NCI-H1092 (cell line): ENCODE measurements around the gene PSMA7.

ENCODE experiments used
- DNase-seq: peaks from one replicate; lab custom pipeline; 2025; lab: John Stamatoyannopoulos, UW

The PSMA7 gene

DNA sequence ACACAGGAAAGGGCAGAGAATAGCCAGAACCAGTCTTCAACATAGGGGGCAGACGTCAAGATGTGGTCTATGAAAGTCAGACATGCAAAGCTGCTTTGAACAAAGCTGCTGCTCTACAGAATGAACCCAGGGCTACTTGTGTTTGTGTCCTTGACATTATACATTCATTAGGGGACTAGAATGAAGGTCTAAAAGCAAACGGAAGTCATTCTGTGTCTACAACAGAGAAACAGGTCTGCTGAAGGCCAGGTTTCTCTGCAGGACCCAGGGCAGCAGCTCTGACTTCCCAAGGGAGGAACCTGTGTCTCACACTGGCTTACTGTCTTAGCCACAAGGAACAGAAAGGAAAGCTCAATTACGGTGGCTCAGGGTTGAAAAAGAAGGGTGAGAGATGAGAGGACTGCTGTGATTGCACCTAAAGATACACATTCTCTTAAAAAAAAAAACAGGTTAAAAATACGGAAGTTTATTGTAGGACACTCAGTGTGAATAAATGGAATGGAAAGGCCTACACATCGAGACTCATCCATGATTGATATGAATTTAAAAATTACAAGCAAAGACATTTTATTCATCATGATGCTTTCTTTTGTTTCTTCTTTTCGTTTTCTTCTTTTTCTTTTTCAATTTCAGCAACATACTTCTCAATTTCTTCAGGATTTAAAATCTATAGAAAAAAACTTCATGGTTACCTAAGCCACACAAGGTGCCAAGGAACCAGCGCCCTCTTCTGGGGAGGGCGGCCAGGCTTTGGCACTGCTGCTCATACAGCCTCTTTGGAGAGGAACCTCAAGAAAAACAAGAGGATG, 6.7 kb downstream of the PSMA7 start:
- no peak for DNase-seq

DNA sequence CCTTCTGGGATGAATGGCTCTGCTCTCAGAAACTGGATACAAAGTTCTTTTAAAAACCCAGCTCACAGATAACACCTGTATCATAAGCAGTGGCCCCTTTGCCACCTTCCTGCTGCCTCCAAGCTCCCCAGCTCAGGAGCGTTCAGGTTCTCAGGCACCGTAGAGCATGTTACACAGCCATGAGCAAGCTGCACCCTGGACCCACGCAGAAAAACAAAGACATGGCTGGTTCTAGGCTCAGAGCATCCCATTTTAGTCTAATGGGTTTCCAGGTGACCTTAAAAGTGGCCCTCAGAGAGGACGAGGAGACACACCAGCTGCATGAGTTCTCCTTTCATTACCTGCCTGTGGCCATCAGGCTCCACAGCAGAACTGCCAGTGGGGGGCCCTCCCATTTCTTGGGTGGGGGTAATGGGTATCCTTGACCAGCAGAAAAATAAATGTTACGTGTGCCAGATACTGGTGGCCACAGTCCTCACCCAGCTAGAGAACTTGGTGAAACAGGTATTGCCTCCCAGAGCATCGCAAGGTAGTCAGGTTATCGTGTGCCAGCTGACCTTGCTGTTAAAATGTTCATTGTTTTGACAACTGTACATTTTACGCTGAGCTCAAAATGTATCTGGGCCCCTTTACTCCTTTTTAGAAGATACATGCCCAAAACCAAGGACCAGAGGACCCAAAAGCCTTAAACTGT, 7.5 kb downstream of the PSMA7 start:
- no peak for DNase-seq

DNA sequence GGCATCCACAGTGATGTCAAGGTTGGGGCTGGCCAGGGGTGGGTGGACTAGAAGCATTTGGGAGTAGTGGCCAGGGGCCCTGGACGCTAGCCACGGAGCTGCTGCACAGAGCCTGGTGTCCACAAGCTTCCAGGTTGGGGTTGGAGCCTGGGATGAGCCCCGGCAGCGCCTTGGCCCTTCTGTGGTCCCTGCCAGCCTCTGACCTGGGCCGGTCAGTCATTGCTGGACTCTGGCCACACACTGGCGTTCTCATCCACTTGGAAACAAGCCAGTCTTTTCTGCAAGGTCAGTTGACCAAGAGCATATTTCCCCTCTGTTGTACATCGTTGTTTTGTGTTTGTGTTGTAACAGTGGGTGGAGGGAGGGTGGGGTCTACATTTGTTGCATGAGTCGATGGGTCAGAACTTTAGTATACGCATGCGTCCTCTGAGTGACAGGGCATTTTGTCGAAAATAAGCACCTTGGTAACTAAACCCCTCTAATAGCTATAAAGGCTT, 8.4 kb downstream of the PSMA7 start:
- DNase-seq = no peak

DNA sequence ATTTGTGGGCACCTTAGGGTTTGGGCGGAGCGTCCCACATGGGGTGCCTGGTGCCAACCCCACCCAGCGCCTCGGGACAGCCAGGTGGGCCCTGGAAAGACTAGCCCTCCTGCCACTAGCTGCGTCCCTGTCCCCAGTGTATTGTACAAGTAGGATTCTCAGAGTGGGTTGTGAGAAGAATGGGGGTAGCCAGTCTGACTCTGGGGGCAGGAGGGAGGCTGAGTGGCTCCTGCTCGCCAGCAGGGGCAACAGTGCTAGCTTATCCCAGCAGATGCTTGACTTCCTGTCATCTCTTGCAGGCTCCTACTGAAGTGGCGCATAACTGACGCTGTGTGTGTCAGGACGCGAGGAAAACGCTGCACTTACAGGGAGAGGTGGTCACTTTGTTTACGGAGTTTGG, 9.3 kb downstream of the PSMA7 start:
- DNase-seq = no peak

DNA sequence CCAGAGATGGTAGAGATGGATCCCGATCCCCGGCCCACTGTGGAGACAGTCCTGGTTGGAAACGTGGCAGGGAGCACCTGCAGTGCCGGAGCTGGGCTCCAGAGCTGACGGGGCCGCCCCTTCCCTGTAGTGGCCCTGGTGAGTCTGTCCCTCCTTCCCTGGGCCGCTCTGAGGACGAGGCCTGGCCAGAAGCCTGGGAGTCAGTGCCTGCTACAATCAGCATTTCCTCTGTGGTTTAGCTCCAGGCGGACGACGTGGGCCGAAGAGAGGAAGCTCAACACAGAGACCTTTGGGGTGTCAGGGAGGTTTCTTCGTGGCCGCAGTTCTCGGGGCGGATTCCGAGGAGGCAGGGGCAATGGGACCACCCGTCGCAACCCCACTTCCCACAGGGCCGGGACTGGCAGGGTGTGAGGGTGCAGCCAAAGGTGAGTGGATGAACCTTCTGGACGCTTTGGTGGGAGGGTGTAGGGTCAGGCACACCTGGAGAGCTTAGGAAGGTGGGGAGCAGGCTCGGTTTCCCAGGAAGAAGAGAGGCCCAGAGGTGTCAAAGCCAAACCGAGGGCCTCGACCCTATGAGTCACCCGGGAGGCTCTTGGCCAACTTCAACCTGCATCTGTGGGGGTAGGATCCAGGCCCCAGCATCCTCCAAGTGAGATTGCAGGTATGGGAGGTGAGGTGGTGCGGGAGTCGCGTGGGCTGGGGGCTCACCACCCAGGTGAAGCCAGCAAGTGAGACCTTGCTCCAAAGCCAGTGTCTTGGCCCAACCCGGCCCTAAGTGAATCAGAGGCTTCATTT, 9.9 kb downstream of the PSMA7 start:
- DNase-seq = no peak

DNA sequence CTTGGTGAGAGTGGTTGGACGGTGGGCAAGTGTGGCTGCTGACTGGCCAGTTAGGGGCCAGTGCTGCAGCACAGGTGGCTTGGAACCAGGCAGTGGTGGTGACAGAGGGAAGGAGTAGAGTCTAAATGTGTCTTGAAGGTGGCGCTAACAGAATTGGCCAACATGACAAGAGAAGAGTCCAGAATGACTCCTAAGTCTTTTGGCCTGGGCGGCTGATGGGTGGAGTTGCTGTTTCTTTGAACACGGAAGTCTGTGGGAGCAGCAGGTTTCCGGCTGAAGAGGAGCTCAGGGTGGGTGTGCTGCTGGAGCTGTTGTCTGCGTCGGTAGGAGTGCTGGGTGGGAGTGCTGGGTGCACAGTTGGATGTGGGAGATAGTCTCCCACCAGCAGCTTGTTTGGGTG, 10.8 kb downstream of the PSMA7 start:
- no peak for DNase-seq

DNA sequence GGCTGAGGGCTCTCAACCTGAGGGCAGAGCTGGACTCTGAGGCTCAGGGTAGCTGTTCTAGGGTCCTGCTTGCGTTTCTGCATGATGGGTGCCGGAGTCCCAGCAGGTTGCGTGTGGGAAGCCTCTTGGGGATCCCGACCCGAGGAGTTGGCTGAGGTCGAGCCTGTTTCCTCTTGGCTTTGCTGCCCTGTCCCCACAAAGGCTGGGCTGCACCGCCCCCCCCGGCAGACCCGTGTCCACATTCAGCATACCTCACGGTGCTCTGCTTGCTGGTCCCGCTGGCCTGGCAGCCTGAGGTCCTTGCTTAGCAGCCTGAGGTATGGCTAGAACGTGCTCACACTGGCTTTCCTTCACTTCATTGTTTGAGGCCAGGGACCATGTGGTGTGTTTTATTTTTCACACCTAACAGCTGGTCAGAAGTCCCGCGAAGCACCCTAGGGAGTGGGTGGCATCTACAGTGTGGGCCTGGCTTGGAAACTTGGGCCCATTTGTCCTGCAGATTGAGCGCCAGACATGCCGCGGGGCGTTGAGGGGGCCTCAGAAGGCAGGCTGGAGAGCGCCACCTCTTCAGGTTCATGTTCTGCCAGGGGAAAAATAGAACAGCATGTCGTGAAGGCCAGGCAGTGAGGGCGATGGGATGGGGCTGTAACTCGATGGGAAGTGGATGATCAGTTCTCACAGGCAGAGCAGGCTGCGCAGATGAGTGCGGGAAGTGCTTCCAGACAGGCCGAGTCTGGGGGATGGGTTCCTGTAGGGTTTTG, 11.5 kb downstream of the PSMA7 start:
- DNase-seq = no peak

DNA sequence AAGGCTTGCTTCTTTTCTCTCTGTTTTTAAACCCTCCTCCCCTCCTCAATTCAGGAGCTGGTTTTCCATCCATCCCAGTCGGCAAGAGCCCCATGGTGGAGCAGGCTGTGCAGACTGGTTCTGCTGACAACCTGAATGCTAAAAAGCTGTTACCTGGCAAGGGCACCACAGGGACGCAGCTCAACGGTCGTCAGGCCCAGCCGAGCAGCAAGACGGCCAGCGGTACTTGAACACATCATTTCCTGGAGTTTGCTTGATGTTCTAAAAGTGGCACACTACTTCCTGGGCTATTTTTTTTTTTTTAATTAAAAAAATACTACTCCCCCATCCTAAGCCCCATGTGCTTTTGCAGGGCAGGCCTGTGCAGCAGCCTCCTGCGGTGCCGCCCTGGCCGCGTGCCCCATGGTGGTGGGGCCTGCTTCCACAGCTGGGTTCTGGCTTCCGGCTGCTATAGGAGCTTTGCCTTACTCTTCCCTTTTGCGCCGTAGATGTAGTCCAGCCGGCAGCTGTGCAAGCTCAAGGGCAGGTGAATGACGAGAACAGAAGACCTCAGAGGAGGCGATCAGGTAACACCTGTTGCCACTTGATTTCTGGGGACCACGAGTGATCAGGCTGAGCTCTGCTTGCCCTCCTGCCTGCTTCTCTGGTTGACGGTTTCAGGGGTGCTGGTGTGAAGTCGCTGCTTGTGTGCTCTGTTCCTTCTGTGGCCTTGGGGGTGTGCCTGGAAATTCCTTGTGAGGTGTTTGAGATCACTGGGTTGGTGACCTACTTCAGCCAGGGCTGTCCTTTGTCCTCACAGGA, 13.3 kb downstream of the PSMA7 start:
- peak; percentile 14 for DNase-seq

DNA sequence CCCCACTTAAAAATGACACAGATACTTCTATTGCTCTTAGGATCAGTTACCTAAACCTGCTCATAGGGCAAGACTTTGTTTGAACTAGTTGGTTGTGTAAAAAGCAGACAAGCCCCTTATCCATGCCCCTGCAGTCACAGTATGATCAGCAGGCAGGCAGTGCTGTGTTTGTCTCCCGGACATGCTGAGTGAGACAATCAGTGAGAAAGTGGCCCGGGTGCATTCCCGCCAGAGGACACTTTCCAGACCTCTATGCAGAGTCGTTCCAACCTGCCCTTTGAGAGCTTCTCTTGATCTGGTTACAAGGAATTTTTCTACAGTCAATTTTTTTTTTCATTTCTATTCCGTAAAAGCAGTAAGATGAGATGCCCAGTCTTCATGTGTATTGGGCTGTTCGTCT, 14.7 kb downstream of the PSMA7 start:
- no peak for DNase-seq

DNA sequence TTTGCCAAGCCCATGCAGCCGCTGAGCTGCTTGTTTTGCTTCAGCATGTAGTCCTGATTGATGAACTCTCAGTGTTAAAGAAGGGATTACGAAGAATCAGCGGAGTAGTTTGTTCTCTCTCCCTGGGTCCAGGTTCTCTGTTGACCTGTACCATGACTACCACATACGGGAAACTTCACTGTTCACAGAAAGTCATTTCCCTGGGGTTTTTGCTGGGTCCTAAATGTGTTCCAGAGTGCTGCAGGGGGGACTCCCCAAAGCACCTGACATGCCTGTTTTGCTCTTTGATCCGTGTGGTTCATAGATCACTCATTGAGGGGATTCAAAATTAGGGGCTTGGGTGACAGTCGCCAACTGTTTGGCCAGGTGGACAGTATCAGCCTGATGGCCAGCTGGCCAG, 15.4 kb downstream of the PSMA7 start:
- DNase-seq = no peak

DNA sequence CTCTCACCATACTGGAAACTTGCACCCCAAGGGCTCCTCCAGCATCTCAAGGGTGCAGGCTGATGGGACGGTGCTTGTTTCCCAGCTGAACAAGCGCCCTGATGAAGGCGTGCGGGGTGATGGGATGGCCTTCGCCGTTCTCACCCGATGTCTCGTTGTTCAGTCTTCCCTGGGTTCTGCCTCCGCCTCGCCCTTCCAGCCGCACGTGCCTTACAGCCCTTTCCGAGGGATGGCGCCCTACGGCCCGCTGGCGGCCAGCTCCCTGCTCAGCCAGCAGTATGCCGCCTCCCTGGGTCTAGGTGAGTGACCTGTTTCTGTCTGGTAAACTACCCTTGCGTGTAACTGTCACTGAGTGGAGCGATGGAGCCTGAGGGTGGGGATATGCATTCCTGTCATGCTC, 17.1 kb downstream of the PSMA7 start:
- no peak for DNase-seq

DNA sequence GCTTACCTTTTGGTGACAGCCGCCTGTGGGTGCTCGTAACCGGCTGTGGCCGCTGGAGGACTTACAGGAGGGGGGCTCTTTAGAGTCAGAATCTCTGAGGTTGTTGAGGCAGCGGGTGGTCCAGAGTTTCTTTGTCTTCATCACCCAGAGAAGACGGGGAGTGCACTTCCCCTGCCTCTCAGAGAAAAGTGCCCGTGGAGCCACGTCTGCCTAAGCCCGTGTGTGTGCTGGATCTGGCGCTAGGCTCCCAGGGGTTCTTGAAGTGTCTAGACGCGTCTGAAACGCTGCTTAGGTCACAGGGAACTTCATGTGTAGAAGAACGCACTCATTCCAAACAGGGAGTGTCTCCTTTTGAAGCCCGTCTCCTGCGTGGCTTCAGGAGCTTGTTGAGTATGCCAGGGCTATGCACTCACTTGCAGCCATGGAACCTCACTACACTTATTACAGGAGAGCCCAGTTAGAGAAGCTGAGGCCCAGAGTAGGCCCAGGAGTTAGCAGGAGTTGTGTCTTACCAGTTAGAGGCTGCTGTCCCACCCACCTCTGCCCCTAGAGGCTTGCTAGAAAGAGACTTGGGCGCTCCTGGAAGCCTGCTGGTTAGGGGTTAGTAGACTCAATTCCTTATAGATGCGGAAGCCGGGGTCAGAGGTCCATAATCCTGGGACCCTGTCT, 19.6 kb downstream of the PSMA7 start:
- DNase-seq = no peak

DNA sequence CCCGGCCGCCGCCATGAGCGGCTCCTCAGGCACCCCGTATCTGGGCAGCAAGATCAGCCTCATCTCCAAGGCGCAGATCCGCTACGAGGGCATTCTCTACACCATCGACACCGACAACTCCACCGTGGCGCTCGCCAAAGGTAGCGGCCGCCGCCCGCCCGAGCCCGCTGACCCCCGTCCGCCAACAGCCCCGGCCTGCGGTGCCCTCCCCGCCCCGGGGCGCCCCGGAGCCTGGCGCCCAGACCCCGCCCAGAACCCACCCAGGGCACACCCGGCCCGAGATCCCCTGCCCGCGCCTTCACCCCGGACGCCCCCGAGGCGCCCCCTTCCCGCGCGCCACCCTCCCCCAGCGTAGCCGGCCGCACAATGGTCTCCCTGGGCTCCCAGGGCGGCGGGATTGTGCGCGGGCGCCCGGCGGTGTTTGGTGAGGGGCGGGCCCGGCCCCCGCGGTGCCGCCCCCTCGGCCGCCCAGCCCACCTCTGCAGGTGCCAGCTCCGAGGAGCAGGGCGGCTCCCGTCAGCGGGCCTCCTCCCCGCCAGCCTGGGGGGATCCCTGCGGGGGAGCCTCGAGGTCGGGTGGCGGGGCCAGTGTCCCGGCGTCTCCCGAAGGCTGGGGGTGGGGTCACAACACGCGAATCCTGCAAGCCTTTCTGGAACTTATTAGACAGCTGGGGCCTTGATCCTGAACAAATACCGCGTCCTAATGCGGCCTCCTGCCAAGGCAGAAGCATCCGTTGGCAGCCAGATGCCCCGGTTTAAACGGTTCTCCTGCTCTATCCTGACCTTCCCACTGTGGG, 20.3 kb downstream of the PSMA7 start:
- peak; percentile 53 for DNase-seq

DNA sequence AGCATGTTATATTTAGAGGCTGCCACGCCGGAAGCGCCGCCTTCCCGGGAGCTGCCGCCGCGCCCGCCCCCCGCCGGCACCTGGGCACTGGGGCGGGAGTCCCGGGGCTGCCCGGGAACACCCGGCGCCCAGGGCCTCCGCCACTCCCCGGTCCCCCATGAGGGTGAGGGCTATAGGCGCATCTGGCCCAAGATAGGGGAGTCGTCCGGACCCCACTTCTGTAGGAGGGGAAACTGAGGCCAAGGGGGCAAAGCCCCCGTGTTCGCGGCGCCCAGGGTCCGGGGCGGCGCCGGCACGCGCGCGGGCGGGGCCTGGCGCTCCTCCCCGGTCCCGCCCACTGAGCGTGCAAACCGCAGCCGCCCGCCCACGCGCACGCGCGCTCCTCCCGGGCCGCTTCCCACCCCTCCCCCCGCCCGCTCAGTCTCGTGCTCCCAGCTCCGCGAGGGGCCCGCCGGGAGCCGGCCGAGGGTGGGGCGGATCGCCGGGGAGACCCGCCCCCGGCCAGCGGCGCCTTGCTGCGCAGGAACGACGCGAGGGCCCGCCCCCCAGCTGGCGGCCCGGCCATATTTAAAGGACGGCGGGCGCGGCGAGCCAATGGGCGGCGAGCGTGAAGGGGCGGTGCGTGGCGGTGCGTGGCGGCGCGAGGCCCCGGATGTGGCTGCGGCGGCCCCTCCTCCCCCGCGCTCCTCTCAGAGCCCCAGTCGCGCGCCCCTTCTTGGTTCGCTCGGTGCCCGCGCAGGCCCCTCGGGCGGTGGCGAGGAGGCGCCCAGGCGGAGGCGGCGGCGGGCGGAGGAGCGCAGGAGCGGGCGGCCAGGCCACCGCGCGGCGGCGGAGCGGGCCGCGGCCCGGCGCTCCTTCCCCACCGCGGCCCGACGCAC, 21.2 kb downstream of the PSMA7 start, which contains the start of gene LSM14B:
Gene LSM14B, plus strand, starts transcription at position 700 of the 878 bp plus-strand sequence. CDS start 192 bp downstream, outside the sequence.
- DNase-seq = peak; percentile 95

DNA sequence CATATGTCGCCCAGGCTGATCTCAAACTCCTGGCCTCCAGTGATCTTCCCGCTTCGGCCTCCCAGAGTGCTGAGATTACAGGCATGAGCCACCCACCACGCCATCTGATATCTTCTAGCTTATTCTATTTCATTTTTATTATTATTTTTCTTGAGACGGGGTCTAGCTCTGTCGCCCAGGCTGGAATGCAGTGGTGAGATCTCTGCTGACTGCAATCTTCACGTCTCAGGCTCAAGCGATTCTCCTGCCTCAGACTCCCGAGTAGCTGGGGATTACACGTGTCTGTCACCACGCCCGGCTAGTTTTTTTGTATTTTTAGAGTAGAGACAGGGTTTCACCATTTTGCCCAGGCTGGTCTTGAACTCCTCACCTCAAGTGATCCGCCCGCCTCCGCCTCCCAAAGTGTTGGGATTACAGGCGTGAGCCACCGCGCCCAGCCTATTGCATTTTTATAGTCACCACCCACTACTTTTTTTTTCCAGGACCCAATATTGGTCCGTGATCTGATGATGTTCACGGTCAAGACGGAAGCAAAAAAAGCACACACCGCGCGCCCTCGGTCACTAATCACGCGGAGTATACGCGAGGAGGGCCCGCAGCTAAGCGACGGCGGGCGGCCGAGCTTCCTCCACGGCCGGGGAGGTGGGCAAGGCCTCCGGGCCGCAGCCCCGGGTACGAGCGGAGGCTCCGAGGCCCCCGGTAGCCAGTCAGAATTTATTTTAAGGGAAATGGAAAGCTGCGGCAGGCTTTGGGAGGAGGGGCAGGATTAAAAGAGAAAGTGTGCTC, 22.0 kb downstream of the PSMA7 start:
- no peak for DNase-seq

DNA sequence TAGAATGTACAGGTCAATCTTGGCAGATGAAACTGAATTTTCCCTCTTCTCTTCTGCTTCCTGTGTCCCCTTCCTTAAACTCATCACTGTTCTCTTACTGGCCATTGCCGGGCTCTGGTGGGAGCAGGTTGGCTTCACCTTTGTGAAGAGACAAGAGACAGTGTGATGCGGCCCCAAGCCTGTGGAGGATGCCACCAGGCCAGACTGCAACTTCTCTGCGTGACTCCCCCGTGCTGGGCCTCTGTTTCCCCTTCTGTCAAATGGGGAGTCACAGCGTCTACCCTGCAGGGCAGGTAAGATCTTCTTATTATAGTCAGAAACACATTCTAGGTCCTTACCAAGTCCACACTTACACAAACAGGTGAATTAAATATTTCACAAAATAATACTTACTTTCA, 22.8 kb downstream of the PSMA7 start:
- DNase-seq = no peak

DNA sequence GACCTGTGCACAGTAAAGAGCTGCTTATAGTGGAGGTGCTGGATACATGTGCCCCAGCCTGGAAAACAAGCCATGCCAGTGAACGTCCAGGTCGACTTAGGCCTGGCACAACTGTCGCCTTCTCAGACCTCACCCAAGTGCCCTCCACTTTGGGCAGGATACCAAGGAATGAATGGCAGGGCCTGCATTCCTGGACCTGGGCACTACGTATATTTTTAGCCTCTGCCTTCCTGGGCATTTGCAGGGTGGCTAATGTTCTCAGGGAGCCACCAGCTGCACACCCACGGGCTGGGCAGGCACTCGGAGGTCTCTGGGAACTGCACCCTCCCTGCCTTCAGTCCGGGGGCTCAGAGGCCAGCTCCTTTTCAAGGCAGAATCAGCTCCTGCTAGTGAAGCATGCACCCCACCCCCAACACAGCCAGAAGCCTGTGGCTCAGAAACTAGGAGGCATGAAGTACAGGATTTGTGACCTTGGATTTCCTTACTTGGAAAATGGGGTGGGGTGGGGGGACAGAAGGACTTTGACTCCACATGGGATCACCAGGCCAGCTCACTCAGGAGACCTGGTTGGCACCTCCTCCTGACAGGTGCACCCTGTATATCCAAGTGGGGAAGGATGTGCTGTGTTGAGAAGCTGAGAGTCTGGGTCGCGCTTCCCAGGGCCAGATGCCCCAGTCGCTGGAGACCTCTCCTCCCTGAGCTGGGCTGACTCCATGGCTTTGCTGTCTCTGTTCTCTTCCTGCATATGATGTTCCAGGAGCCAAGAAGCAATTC, 23.4 kb downstream of the PSMA7 start:
- no peak for DNase-seq
